H9 (cell line): Measurements from ENCODE around the gene GDI2. TPM values are rescaled to one million over a fixed set of nuclear protein-coding genes. Genes with fewer than 3 reads are reported as not detected.

ENCODE experiments used
- DNase-seq: peaks from one replicate; pipeline ENCODE4 v3.0.0-alpha.2; 2017
- H2AFZ ChIP-seq: one replicate; pipeline ENCODE4 v1.6.1; 2013; ENCODE audit warnings: mild to moderate bottlenecking, low read length, control low read depth, moderate library complexity
- H2AK5ac ChIP-seq: 2 replicates; pipeline ENCODE4 v1.6.1; 2013; ENCODE audit warnings: low read length, control low read depth, mixed read lengths; ENCODE audit not compliant: insufficient read length
- H2BK120ac ChIP-seq: one replicate; pipeline ENCODE4 v1.6.1; 2013; ENCODE audit warnings: low read depth, mild to moderate bottlenecking, low read length, control low read depth, inconsistent platforms; ENCODE audit not compliant: poor library complexity, severe bottlenecking
- H2BK12ac ChIP-seq: 2 replicates; pipeline ENCODE4 v1.6.1; 2013; ENCODE audit warnings: low read length, control low read depth, mixed read lengths, low read depth; ENCODE audit not compliant: insufficient read length
- H2BK15ac ChIP-seq: 2 replicates; pipeline ENCODE4 v1.6.1; 2013; ENCODE audit warnings: low read depth, low read length, control low read depth
- H2BK20ac ChIP-seq: one replicate; pipeline ENCODE4 v1.6.1; 2013; ENCODE audit warnings: low read depth, mild to moderate bottlenecking, low read length, control low read depth, inconsistent platforms; ENCODE audit not compliant: poor library complexity, severe bottlenecking
- H2BK5ac ChIP-seq: 2 replicates; pipeline ENCODE4 v1.6.1; 2013; ENCODE audit warnings: low read length, control low read depth, mixed read lengths; ENCODE audit not compliant: insufficient read length
- H3K14ac ChIP-seq: 2 replicates; pipeline ENCODE4 v1.6.1; 2013; ENCODE audit warnings: low read length, control low read depth; ENCODE audit not compliant: insufficient read depth
- H3K18ac ChIP-seq: 2 replicates; pipeline ENCODE4 v1.6.1; 2013; ENCODE audit warnings: low read depth, mild to moderate bottlenecking, mixed read lengths, low read length, control low read depth; ENCODE audit not compliant: insufficient read length
- H3K23ac ChIP-seq: 2 replicates; pipeline ENCODE4 v1.6.1; 2013; ENCODE audit warnings: low read length, control low read depth, mixed read lengths, low read depth; ENCODE audit not compliant: insufficient read length
- H3K23me2 ChIP-seq: 2 replicates; pipeline ENCODE4 v1.6.1; 2013; ENCODE audit warnings: low read depth, mild to moderate bottlenecking, mixed read lengths, low read length, control low read depth; ENCODE audit not compliant: insufficient read length, poor library complexity, severe bottlenecking
- H3K27ac ChIP-seq: 2 replicates; pipeline ENCODE4 v1.5.1; 2013; ENCODE audit warnings: low read length, control low read depth, mixed read lengths, low read depth; ENCODE audit not compliant: insufficient read length
- H3K27me3 ChIP-seq: 2 replicates; pipeline ENCODE4 v1.6.1; 2013; ENCODE audit warnings: low read length, control low read depth, inconsistent platforms; ENCODE audit not compliant: insufficient read depth
- H3K4ac ChIP-seq: 2 replicates; pipeline ENCODE4 v1.6.1; 2013; ENCODE audit warnings: low read depth, mild to moderate bottlenecking, control low read depth, inconsistent platforms, low read length, moderate library complexity
- H3K4me1 ChIP-seq: 2 replicates; pipeline ENCODE4 v1.6.1; 2013; ENCODE audit warnings: low read length, control low read depth, inconsistent platforms; ENCODE audit not compliant: insufficient read depth
- H3K4me2 ChIP-seq: 2 replicates; pipeline ENCODE4 v1.6.1; 2013; ENCODE audit warnings: low read length, control low read depth, mixed read lengths; ENCODE audit not compliant: insufficient read length, insufficient read depth
- H3K56ac ChIP-seq: 2 replicates; pipeline ENCODE4 v1.6.1; 2013; ENCODE audit warnings: low read depth, mild to moderate bottlenecking, mixed read lengths, low read length, control low read depth; ENCODE audit not compliant: insufficient read length
- H3K79me1 ChIP-seq: 2 replicates; pipeline ENCODE4 v1.6.1; 2013; ENCODE audit warnings: low read depth, mild to moderate bottlenecking, moderate library complexity, low read length, control low read depth, inconsistent platforms; ENCODE audit not compliant: insufficient read depth, poor library complexity, severe bottlenecking
- H3K79me2 ChIP-seq: 2 replicates; pipeline ENCODE4 v1.6.1; 2013; ENCODE audit warnings: low read length, control low read depth, inconsistent platforms; ENCODE audit not compliant: insufficient read depth
- H3K9ac ChIP-seq: 2 replicates; pipeline ENCODE4 v1.6.1; 2013; ENCODE audit warnings: low read length, control low read depth, mixed read lengths; ENCODE audit not compliant: insufficient read length; ENCODE audit errors: extremely low read depth
- H3K9me3 ChIP-seq: one replicate; pipeline ENCODE4 v1.6.1; 2013; ENCODE audit warnings: low read depth, low read length, inconsistent platforms; ENCODE audit not compliant: control insufficient read depth
- H3T11ph ChIP-seq: one replicate; pipeline ENCODE4 v1.6.1; 2013; ENCODE audit warnings: mild to moderate bottlenecking, low read length, control low read depth, inconsistent platforms
- H4K20me1 ChIP-seq: one replicate; pipeline ENCODE4 v1.6.1; 2013; ENCODE audit not compliant: control insufficient read depth, insufficient read length, insufficient read depth
- H4K5ac ChIP-seq: 2 replicates; pipeline ENCODE4 v1.6.1; 2013; ENCODE audit warnings: low read depth, mild to moderate bottlenecking, mixed read lengths, low read length, control low read depth; ENCODE audit not compliant: insufficient read length
- H4K8ac ChIP-seq: replicated peaks from 2 replicates; pipeline ENCODE4 v1.6.1; 2013; ENCODE audit warnings: low read length, control low read depth, mixed read lengths, low read depth; ENCODE audit not compliant: insufficient read length
- H4K91ac ChIP-seq: 2 replicates; pipeline ENCODE4 v1.6.1; 2013; ENCODE audit warnings: low read depth, mild to moderate bottlenecking, moderate library complexity, mixed read lengths, low read length, control low read depth; ENCODE audit not compliant: insufficient read length
- H3K27ac Mint-ChIP-seq, 3 experiments: 2 replicates in 2 of 3; 3 replicates in 1 of 3; pipeline ENCODE4 v1.8.0; 2020 to 2021; ENCODE audit warnings: mixed read lengths in 3 of 3, mild to moderate bottlenecking in 1 of 3, moderate library complexity in 1 of 3
- H3K27me3 Mint-ChIP-seq: 2 replicates; pipeline ENCODE4 v1.8.0; 2021; ENCODE audit warnings: low read depth, mild to moderate bottlenecking, moderate library complexity, mixed read lengths
- H3K36me3 Mint-ChIP-seq, 3 experiments: 2 replicates in 2 of 3; 3 replicates in 1 of 3; pipeline ENCODE4 v1.8.0; 2020 to 2021; ENCODE audit warnings: low read depth in 3 of 3, mixed read lengths in 3 of 3; ENCODE audit not compliant: insufficient read depth in 1 of 3
- H3K4me1 Mint-ChIP-seq, 2 experiments: 2 replicates each; pipeline ENCODE4 v1.8.0; 2020; ENCODE audit warnings: mixed read lengths in 2 of 2
- H3K4me3 Mint-ChIP-seq, 2 experiments: 2 replicates in 1 of 2; 3 replicates in 1 of 2; pipeline ENCODE4 v1.8.0; 2020 to 2021; ENCODE audit warnings: mild to moderate bottlenecking in 2 of 2, mixed read lengths in 2 of 2, moderate library complexity in 1 of 2
- H3K9me3 Mint-ChIP-seq, 2 experiments: 2 replicates in 1 of 2; 3 replicates in 1 of 2; pipeline ENCODE4 v1.8.0; 2020; ENCODE audit warnings: mild to moderate bottlenecking in 2 of 2, mixed read lengths in 2 of 2, moderate library complexity in 1 of 2
- CTCF ChIP-seq: fragments of 200-600 bp; sonication (generic); conservative IDR thresholded peaks from 3 replicates; pipeline ENCODE4 v1.8.0; 2021; ENCODE audit warnings: antibody characterized with exemption, mild to moderate bottlenecking
- WGBS: extraction: QIAGEN DNeasy Blood & Tissue Kit; methylation state at CpG from one replicate; pipeline ENCODE4 v1.1.7; 2013; ENCODE audit warnings: missing lambda C conversion rate, low lambda C conversion rate, mixed read lengths; ENCODE audit not compliant: insufficient read length; ENCODE audit errors: extremely low coverage; 5-methylcytosine and 5-hydroxymethylcytosine counted together
- total RNA-seq: library from RNA; stranded (reverse); gene quantifications from 2 replicates; pipeline ENCODE4 v1.2.1, GENCODE V29; 2021

Gene GDI2
- total RNA-seq, 1 experiment from 2014 or later, result 351 TPM

- H3T11ph ChIP-seq, result no peak overlapping the region
These were observed 82.5 kb downstream of the GDI2 start for GRCh38 chr10:5730766-5731165.

More at GRCh38 chr10:5730766-5731165, 82.5 kb downstream of the GDI2 start:
- H4K20me1 ChIP-seq, result no peaks in the 10 kb centered on the region
- no peak overlapping the region for H3K9ac ChIP-seq
- no peak overlapping the region for H2BK5ac ChIP-seq
- no peak overlapping the region for H3K27ac ChIP-seq
- no peaks in the 10 kb centered on the region for H3K4me1 ChIP-seq
- H3K18ac ChIP-seq, result no peak overlapping the region
- no peaks in the 10 kb centered on the region for H3K79me2 ChIP-seq
- H3K27ac Mint-ChIP-seq, result no peak overlapping the region
- H2BK120ac ChIP-seq, result no peak overlapping the region
- no peak overlapping the region for H2BK15ac ChIP-seq
- no peaks in the 10 kb centered on the region for H3K4me1 Mint-ChIP-seq
- no peak overlapping the region for H3K4ac ChIP-seq
- DNase-seq, result no peak
- no peaks in the 10 kb centered on the region for H3K9me3 ChIP-seq
- no peak overlapping the region for H3K56ac ChIP-seq
- no peak overlapping the region for H3K23ac ChIP-seq
- TF ChIP-seq CTCF, result no peak
- no peak overlapping the region for H4K8ac ChIP-seq
- H3K27me3 Mint-ChIP-seq, result no peaks in the 10 kb centered on the region
- H4K91ac ChIP-seq, result no peak overlapping the region
- H3K79me1 ChIP-seq, result no peaks in the 10 kb centered on the region
- no peak overlapping the region for H2BK12ac ChIP-seq
- H3K4me3 Mint-ChIP-seq, result no peak overlapping the region
- peaks cover 21 to 61% (median 43%) of the 10 kb centered on the region in 3 experiments; a peak in 6 of 7 replicates for H3K36me3 Mint-ChIP-seq
- no peaks in the 10 kb centered on the region for H3K23me2 ChIP-seq
- no peaks in the 10 kb centered on the region for H3K27me3 ChIP-seq
- no peak overlapping the region for H2BK20ac ChIP-seq
- no peak overlapping the region for H3K4me2 ChIP-seq
- no peak overlapping the region for H4K5ac ChIP-seq
- no CpG with 5 or more reads among the region's 4 CpGs for WGBS
- H2AFZ ChIP-seq, result no peak overlapping the region
- no peak overlapping the region for H2AK5ac ChIP-seq
- no peak overlapping the region for H3K14ac ChIP-seq
- no peaks in the 10 kb centered on the region for H3K9me3 Mint-ChIP-seq
